ENCODE results near the gene FARP2. TPM values are rescaled to one million over a fixed set of nuclear protein-coding genes. Genes with fewer than 3 reads are reported as not detected.

Gene FARP2
- total RNA-seq, 1 experiment from 2014 or later = 89.1 TPM

DNA sequence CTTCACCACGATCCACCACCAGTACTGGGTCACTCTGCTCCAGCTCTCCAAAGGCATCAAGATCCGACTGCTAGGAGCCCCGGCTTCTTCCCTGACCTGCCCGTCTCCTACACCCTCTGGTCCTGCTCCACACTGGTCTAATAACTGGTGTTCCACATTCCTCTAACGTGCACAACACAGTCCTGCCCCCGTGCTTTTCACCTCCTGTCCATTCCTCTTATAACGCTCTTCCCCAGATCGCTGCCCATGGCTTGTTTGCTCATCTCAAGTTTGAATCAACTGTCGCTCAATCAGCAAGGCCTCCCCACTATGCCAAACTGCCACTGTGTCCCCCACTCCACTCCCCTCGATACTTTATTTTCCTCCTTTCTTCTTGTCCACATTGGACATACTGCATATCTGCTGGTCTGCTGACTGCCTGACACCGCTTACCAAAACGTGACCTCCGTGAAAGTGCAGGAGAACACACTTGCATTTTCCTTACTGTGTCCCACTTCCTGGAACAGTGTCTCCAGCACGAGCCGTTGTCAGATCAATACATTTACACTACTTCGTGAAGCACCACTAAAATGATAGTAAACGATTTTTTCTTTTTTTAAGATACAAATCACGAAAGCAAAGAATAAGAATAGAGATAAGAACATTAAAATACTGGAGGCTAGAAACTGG lies 47.1 kb upstream of the FARP2 start:
- no peak overlapping the region for H2AFZ ChIP-seq
- BruUV-seq (replicated peaks) = no TSS peak
- H4K20me1 ChIP-seq (ENCODE audit: insufficient read depth) = peaks cover 88% of the 10 kb centered on the region
- H3K27ac ChIP-seq = no peak overlapping the region
- H3K79me2 ChIP-seq (ENCODE audit: low read depth) = peaks cover 98% of the 10 kb centered on the region
- peak in 1 of 2 experiments; percentile 25 for DNase-seq
- peaks cover 8% of the 10 kb centered on the region; the same call in 1 of the 2 replicates for H3F3A ChIP-seq (ENCODE audit: insufficient read depth, low read depth)
- H3K36me3 ChIP-seq (ENCODE audit: low read depth) = peaks cover 22% of the 10 kb centered on the region; the same call in 1 of the 2 replicates
- peaks cover 7% of the 10 kb centered on the region for H3K4me1 ChIP-seq (replicated peaks; ENCODE audit: insufficient read depth)
- no peak for TF ChIP-seq EZH2 (IDR thresholded peaks at IDR 0.05; ENCODE audit: low read depth)
- TF ChIP-seq, protein P1, sequence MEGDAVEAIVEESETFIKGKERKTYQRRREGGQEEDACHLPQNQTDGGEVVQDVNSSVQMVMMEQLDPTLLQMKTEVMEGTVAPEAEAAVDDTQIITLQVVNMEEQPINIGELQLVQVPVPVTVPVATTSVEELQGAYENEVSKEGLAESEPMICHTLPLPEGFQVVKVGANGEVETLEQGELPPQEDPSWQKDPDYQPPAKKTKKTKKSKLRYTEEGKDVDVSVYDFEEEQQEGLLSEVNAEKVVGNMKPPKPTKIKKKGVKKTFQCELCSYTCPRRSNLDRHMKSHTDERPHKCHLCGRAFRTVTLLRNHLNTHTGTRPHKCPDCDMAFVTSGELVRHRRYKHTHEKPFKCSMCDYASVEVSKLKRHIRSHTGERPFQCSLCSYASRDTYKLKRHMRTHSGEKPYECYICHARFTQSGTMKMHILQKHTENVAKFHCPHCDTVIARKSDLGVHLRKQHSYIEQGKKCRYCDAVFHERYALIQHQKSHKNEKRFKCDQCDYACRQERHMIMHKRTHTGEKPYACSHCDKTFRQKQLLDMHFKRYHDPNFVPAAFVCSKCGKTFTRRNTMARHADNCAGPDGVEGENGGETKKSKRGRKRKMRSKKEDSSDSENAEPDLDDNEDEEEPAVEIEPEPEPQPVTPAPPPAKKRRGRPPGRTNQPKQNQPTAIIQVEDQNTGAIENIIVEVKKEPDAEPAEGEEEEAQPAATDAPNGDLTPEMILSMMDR (conservative IDR thresholded peaks at IDR 0.05) = no peak
- no peak overlapping the region for H3K4me3 ChIP-seq
- H3K9me3 ChIP-seq (ENCODE audit: insufficient read depth, low read depth) = no peaks in the 10 kb centered on the region
- CTCF ChIA-PET = no interaction called here
- no peak overlapping the region for H3K4me2 ChIP-seq
- no peaks in the 10 kb centered on the region for H3K27me3 ChIP-seq (ENCODE audit: insufficient read depth, low read depth)
- H3K9me2 ChIP-seq (ENCODE audit: insufficient read depth) = no peaks in the 10 kb centered on the region
- intact Hi-C loops (cut with micrococcal nuclease; ENCODE audit: unreplicated experiment) = no loop called here
- POLR2A ChIA-PET (ENCODE audit: unreplicated experiment) = no interaction called here

DNA sequence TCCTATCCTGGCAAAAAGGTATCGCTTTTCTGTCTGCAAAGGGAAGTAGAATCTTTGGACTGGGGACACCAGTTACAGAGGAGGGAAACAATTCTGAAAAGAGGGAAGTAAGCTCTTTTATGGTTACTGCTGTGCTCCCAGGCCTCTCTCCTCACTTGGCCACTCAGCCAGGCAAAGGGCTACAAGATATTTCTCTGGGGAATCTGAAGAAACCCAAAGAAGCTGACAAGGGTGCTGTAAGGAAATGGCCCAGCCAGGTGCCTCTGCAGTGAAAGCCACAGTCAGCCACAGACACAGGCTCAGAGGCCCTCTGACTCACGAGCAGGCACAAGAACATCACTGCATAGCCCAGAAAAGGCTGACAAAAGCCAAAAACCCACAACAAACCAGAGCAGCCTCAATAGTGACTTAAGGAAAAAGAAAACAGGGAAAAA lies 46.4 kb upstream of the FARP2 start:
- CTCF ChIA-PET = no interaction called here
- peaks cover 10% of the 10 kb centered on the region for H3K4me1 ChIP-seq (replicated peaks; ENCODE audit: insufficient read depth)
- H3K9me3 ChIP-seq (ENCODE audit: insufficient read depth, low read depth) = no peaks in the 10 kb centered on the region
- no peaks in the 10 kb centered on the region for H3K9me2 ChIP-seq (ENCODE audit: insufficient read depth)
- no TSS peak for BruUV-seq (replicated peaks)
- peaks cover 80% of the 10 kb centered on the region for H4K20me1 ChIP-seq (ENCODE audit: insufficient read depth)
- H2AFZ ChIP-seq = no peak overlapping the region
- peaks cover 22% of the 10 kb centered on the region; the same call in 1 of the 2 replicates for H3K36me3 ChIP-seq (ENCODE audit: low read depth)
- peaks cover 2% of the 10 kb centered on the region; the same call in 1 of the 2 replicates for H3F3A ChIP-seq (ENCODE audit: insufficient read depth, low read depth)
- H3K4me3 ChIP-seq = no peak overlapping the region
- H3K79me2 ChIP-seq (ENCODE audit: low read depth) = peaks cover 98% of the 10 kb centered on the region
- no peaks in the 10 kb centered on the region for H3K27me3 ChIP-seq (ENCODE audit: insufficient read depth, low read depth)
- no peak overlapping the region for H3K27ac ChIP-seq
- intact Hi-C loops (cut with micrococcal nuclease; ENCODE audit: unreplicated experiment) = no loop called here
- TF ChIP-seq, protein P1 (conservative IDR thresholded peaks at IDR 0.05) = no peak
- no peak for TF ChIP-seq EZH2 (IDR thresholded peaks at IDR 0.05; ENCODE audit: low read depth)
- no peak overlapping the region for H3K4me2 ChIP-seq
- POLR2A ChIA-PET (ENCODE audit: unreplicated experiment) = no interaction called here
- DNase-seq = peak in 1 of 2 experiments; percentile 21

DNA sequence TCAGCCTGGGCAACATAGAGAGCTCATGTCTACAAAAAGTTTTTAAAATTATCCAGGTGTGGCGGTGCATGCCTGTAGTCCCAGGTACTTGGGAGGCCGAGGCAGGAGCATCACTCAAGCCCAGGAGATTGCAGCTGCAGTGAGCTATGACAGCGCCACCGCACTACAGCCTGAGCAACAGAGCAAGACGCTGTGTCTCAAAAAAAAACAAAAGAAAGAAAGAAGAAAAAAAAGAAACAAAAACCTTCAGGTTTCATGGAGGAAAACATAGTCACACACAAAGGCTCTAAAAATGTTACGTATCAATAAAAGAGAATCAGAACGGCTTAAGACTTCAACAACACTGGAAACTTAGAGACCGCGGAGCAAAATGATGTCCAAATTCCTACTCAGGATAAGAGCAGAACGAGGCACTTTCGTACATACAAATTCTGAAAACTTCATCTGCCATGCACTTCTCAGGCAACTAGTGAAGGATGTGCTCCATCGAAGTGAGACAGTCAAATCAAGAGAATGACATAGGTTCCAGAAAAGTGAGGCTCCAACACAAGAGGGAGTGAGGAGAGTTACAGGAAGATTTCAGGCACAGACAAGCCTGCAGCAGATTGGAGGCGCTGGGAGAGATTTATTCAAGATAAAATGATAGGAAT lies 45.0 kb upstream of the FARP2 start:
- peaks cover 67% of the 10 kb centered on the region for H4K20me1 ChIP-seq (ENCODE audit: insufficient read depth)
- H3K4me1 ChIP-seq (replicated peaks; ENCODE audit: insufficient read depth) = peaks cover 10% of the 10 kb centered on the region

More for the DNA sequence above, 45.0 kb upstream of the FARP2 start:
- H3K9me3 ChIP-seq (ENCODE audit: insufficient read depth, low read depth) = no peaks in the 10 kb centered on the region
- ChIA-PET POLR2A (ENCODE audit: unreplicated experiment) (no interaction called here), CTCF (no interaction called here)
- H3K79me2 ChIP-seq (ENCODE audit: low read depth) = peaks cover 91% of the 10 kb centered on the region
- H3F3A ChIP-seq (ENCODE audit: insufficient read depth, low read depth) = no peaks in the 10 kb centered on the region; the same call in 1 of the 2 replicates
- H3K4me3 ChIP-seq = no peak overlapping the region
- no peak for DNase-seq
- H2AFZ ChIP-seq = no peak overlapping the region
- TF ChIP-seq, protein P1 (conservative IDR thresholded peaks at IDR 0.05) = no peak
- TF ChIP-seq EZH2 (IDR thresholded peaks at IDR 0.05; ENCODE audit: low read depth) = no peak
- no peak overlapping the region for H3K27ac ChIP-seq
- BruUV-seq (replicated peaks) = no TSS peak
- no peak overlapping the region for H3K4me2 ChIP-seq
- intact Hi-C loops (cut with micrococcal nuclease; ENCODE audit: unreplicated experiment) = no loop called here
- H3K27me3 ChIP-seq (ENCODE audit: insufficient read depth, low read depth) = no peaks in the 10 kb centered on the region
- H3K9me2 ChIP-seq (ENCODE audit: insufficient read depth) = no peaks in the 10 kb centered on the region
- peaks cover 22% of the 10 kb centered on the region; the same call in 1 of the 2 replicates for H3K36me3 ChIP-seq (ENCODE audit: low read depth)

Data from PC-9 (cell line).